T-helper 22 cell (primary cell): Measurements from ENCODE around the gene SLC25A30.
"Not testable (repeated sequence)": the region's sequence is repeated elsewhere in the genome, so short reads cannot be mapped to it uniquely, and the experiment has no call there.

ENCODE experiments used
- DNase-seq: peaks from one replicate; pipeline ENCODE4 v3.0.0-alpha.2; 2020; ENCODE audit warnings: low read depth

The SLC25A30 gene

DNA sequence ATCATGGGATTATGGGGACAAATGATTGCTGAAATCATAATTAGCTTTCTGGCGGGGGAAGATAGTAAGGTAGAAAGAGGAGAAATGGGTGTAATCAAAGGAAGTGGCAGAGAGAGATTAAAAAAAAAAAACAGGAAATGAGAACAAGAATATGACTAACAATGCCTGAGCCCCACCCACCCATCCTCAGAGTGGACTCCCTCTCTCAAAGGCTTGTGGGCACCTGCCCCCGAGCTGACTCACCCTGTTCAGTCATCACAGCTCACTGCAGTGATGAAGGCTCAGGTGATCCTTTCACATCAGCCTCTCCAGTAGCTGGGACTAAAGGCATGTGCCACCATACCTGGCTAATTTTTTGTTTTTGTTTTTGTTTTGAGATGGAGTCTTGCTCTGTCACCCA lies 50.8 kb downstream of the SLC25A30 start:
- DNase-seq, result peak; percentile 94

DNA sequence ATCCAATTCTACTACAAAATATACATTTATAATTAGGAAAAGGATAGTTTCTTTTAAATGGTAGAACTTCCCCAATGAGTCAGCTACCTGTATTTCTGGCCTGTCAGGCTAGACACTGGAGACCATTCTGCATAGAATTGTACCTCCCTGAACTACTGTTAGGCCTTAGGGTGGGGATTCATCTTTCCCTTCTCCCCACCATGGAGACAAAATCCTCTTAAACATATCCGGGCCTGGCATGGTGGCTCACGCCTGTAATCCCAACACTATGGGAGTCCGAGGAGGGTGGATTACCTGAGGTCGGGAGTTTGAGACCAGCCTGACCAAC lies 52.7 kb downstream of the SLC25A30 start:
- no peak for DNase-seq

DNA sequence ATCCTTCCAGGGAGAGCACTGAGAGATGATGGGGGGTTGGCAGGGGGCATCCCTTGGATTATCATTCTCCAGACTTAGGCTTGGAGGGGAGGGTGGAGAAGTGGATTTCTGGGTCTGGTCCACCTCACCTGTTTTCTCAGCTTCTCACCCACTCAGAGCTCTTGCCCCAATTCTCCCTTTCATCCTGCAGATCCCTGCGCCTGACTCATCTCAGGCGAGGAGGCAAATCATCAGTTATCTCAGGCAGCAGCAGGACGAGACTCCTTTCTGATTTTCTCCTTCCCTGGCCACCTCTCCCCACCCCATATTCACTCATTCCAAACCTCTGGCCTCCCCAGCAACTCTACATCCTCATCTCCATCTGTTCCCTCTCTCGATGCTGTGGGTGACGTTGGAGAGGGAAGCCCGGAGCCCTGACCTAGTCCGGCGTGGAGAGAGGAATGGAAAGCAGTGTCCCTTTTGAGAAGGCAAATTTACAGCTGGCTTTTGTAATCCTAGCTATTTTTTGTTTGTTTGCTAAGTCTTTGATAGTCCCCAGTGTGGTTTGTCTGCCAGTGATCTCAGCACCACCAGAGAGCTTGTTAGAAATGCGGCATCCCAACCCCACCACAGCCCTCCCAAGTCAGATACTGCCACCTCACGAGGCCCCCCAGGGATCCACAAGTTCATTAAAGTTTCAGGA lies 53.2 kb downstream of the SLC25A30 start:
- no peak for DNase-seq

DNA sequence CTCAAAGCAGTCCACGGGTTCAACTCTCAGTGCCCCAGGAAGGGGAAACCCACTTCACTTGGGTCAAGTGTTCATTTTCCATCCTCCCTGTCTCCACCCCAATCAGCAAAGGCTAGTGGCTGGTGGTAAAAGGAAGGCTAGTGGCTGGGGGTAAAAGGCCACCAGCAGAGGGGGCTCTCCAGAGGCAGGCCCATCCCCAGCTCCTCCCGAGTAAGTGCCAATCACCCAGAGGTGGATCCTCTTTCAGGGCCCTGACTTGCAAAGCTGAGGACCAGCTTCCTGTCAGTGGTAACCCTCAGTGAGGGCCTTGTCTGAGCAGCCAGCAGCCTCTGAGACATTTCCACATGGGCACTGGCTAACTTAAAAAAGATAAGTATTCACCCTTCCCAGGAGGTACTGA lies 55.2 kb downstream of the SLC25A30 start:
- DNase-seq, result no peak

DNA sequence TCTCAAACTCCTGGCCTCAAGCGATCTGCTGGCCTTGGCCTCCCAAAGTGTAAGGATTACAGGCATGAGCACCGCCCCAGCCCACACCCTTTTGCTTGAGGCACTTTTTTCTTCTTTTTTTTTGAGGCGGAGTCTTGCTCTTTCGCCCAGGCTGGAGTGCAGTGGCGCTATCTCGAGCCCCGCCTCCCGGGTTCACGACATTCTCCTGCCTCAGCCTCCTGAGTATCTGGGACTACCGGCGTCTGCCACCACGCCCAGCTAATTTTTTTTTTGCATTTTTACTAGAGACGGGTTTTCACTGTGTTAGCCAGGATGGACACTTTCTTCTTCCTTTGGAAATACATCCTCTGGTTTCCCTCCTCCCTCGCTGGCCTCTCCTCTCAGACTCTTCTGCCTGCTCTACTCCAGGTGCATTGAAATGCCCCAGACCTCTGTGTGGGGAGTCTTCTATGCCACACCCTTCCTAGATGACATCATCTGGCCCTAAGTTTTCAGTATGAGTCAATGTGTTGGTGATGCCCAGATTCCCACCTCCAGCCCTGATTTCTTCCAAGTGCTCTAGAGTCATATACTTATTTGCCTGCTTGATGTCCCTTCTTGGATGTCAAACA lies 56.5 kb downstream of the SLC25A30 start:
- DNase-seq, result no peak

DNA sequence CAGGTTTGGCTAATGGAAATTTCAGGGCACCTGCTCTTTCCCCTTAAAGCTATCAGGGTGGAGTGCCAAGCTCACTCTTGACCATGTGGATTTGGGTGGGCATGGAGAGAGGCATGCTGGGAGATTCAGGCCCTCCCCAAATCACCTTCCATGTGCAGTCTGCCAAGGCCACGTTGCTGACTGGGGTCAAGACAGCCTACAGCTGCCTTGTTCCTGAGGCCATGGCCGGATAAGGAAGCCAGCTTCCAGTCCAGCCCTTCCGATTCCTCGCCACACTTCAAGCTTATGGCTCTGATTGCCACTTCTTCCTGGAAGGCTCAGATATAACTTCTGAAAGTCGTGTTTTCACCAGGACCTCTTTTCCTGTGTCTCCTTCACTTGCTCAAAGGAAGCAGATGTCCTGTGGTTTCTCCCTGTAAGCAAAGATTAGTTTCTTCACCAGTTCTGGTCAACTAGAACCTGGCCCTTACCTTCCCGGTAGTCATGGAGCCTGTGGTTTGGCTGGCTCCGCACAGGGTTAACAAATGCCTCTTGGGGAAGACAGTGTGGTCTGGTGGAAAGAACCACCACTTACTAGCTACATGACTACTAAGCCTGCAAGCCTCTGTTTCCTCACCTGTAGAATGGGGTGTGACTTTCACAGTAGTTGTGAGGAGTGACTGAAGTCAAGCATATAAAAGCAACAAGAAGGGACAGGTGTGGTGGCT lies 61.1 kb downstream of the SLC25A30 start:
- DNase-seq, result no peak

DNA sequence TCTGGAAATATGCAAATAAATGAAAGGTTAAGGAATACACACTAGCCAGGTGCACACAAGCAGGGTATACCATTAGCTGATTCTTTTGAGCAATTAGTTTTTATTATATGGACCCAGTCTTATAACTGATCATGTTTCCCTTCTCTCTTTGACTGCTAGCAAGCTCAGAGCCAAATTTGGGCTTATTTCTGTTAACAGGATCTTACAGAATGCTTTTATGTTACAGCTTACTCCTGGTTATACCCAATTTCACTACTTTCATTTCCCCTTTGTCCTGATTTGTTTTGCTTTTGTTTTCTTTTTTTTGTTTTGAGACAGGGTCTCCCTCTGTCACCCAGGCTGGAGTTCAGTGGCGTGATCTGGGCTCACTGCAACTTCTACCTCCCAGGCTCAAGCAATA lies 64.3 kb downstream of the SLC25A30 start:
- DNase-seq, result no peak

DNA sequence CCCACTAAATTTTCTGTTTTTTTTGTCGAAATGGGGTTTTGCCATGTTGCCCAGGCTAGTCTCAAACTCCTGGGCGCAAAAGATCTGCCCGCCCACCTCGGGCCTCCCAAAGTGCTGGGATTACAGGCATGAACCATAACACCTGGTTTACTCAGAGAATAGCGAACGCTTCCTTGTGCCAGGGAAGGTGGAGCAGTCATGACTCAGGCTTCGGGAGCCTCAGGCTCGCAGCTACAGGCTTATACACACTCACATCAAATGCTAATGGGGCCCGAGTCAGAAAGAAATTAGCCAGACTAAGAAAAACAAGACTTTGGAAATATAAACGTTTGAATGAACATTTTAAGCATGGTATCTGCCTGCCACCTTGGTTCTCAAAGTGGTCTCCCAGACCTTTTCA lies 66.1 kb downstream of the SLC25A30 start:
- no peak for DNase-seq

DNA sequence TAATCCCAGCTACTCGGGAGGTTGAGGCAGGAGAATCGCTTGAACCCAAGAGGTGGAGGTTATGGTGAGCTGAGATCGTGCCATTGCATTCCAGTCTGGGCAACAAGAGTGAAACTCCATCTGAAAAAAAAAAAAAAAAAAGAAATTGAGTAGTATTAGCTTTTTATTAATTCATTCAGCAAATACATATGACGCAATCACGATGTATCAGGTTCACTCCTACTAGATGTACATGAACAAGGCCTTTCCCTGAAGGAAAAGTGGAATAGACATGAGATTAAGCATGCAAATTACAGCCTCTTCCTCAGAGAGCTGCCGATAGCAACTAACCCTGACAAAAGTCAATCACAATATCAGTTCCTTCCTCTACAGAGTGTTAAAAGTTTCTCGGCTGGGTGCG lies 68.0 kb downstream of the SLC25A30 start:
- no peak for DNase-seq

DNA sequence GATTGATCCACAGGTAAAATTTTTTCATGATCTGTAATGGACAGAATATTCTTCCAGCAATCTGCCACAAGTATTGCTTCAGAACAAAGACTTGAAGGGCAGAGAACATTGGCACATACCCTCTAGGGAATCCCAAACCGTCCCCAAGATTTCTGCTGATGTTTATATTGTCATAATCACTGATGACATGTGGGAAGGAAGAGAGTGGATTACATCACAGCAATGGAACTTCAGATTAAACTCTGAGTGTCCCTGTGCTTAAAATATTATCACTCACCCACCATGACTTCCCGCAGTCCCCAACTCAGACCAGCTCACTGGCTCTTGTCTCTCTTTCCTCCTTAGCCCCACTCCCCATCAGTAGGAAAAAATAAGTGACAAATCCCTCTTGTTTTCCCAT lies 68.7 kb downstream of the SLC25A30 start:
- no peak for DNase-seq

DNA sequence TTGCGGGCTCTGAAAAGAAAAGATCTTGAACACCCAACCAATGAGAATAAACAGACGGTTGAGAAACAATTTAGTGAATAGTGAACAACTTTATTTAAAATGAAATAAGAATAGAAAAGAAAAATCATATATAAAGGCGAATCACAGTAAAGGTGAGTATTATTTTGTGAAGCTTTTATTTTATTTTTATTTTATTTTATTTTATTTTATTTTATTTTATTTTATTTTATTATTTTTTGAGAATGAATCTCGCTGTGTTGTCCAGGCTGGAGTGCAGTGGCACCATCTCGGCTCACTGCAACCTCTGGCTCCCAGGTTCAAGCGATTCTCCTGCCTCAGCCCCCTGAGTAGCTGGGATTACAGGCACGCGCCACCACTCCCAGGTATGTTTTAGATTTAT lies 74.1 kb downstream of the SLC25A30 start:
- not testable (repeated sequence) for DNase-seq
